Trophoblast cell (in vitro differentiated cells and primary cell): ENCODE results near the gene ADD2.

Source experiments
- DNase-seq, 2 donors: peaks; one replicate each; pipeline ENCODE4 v3.0.0-alpha.2; 2016
- H2AFZ ChIP-seq: 2 replicates; pipeline ENCODE4 v1.6.1; 2013; ENCODE audit warnings: low read length, moderate library complexity, mild to moderate bottlenecking; ENCODE audit not compliant: insufficient read depth, poor library complexity
- H2AK5ac ChIP-seq: 2 replicates; pipeline ENCODE4 v1.6.1; 2013; ENCODE audit warnings: mild to moderate bottlenecking, low read length
- H2BK120ac ChIP-seq: 2 replicates; pipeline ENCODE4 v1.6.1; 2013; ENCODE audit warnings: low read length, mild to moderate bottlenecking, moderate library complexity; ENCODE audit not compliant: insufficient read depth, poor library complexity
- H2BK12ac ChIP-seq: 2 replicates; pipeline ENCODE4 v1.6.1; 2013; ENCODE audit warnings: mild to moderate bottlenecking, low read length, moderate library complexity
- H2BK5ac ChIP-seq: 2 replicates; pipeline ENCODE4 v1.6.1; 2013; ENCODE audit warnings: low read length, low read depth, moderate library complexity, mild to moderate bottlenecking; ENCODE audit not compliant: poor library complexity
- H3K14ac ChIP-seq: 2 replicates; pipeline ENCODE4 v1.6.1; 2013; ENCODE audit warnings: mild to moderate bottlenecking, low read length
- H3K18ac ChIP-seq: 2 replicates; pipeline ENCODE4 v1.6.1; 2013; ENCODE audit warnings: mild to moderate bottlenecking, low read length
- H3K23ac ChIP-seq: 2 replicates; pipeline ENCODE4 v1.6.1; 2013; ENCODE audit warnings: low read length
- H3K27ac ChIP-seq: 2 replicates; pipeline ENCODE4 v1.5.1; 2013; ENCODE audit warnings: low read depth, mild to moderate bottlenecking, inconsistent platforms, low read length, moderate library complexity
- H3K27me3 ChIP-seq: 2 replicates; pipeline ENCODE4 v1.6.1; 2013; ENCODE audit warnings: inconsistent platforms, mild to moderate bottlenecking, low read length, moderate library complexity; ENCODE audit not compliant: insufficient read depth
- H3K36me3 ChIP-seq, 2 experiments: 1 replicate in 1 of 2; 2 replicates in 1 of 2; pipeline ENCODE4 v1.6.1; 2013; ENCODE audit warnings: low read length in 2 of 2, mild to moderate bottlenecking in 2 of 2, moderate library complexity in 1 of 2; ENCODE audit not compliant: insufficient read depth in 2 of 2, control insufficient read depth in 1 of 2
- H3K4ac ChIP-seq: 2 replicates; pipeline ENCODE4 v1.6.1; 2013; ENCODE audit warnings: low read depth, mild to moderate bottlenecking, low read length, moderate library complexity
- H3K4me1 ChIP-seq, 2 experiments: 1 replicate in 1 of 2; 2 replicates in 1 of 2; pipeline ENCODE4 v1.6.1; 2013; ENCODE audit warnings: low read length in 2 of 2, mild to moderate bottlenecking in 2 of 2, moderate library complexity in 1 of 2; ENCODE audit not compliant: insufficient read depth in 2 of 2, control insufficient read depth in 1 of 2
- H3K4me2 ChIP-seq: 2 replicates; pipeline ENCODE4 v1.6.1; 2013; ENCODE audit warnings: inconsistent platforms, mild to moderate bottlenecking, low read length, moderate library complexity
- H3K4me3 ChIP-seq: 2 replicates; pipeline ENCODE4 v1.5.1; 2013; ENCODE audit warnings: mild to moderate bottlenecking, low read depth, low read length, inconsistent platforms
- H3K79me1 ChIP-seq: one replicate; pipeline ENCODE4 v1.6.1; 2013; ENCODE audit warnings: low read length
- H3K79me2 ChIP-seq: 2 replicates; pipeline ENCODE4 v1.6.1; 2013; ENCODE audit warnings: low read length, mild to moderate bottlenecking; ENCODE audit not compliant: control insufficient read depth, insufficient read depth, poor library complexity
- H3K9ac ChIP-seq: 2 replicates; pipeline ENCODE4 v1.6.1; 2013; ENCODE audit warnings: mild to moderate bottlenecking, low read length
- H3K9me3 ChIP-seq: 2 replicates; pipeline ENCODE4 v1.6.1; 2013; ENCODE audit warnings: low read depth, mild to moderate bottlenecking, control low read depth, inconsistent platforms, low read length; ENCODE audit not compliant: insufficient read depth
- H4K12ac ChIP-seq: 2 replicates; pipeline ENCODE4 v1.6.1; 2013; ENCODE audit warnings: low read depth, mild to moderate bottlenecking, low read length, moderate library complexity
- H4K8ac ChIP-seq: 2 replicates; pipeline ENCODE4 v1.6.1; 2013; ENCODE audit warnings: low read depth, mild to moderate bottlenecking, low read length, moderate library complexity
- H4K91ac ChIP-seq: one replicate; pipeline ENCODE4 v1.6.1; 2013; ENCODE audit warnings: low read depth, mild to moderate bottlenecking, low read length, moderate library complexity
- WGBS: extraction: QIAGEN DNeasy Blood & Tissue Kit; methylation state at CpG from one replicate; pipeline ENCODE4 v1.1.7; 2013; ENCODE audit warnings: missing lambda C conversion rate; ENCODE audit not compliant: insufficient read length, insufficient coverage; ENCODE audit errors: extremely low coverage; 5-methylcytosine and 5-hydroxymethylcytosine counted together

ADD2 gene

GRCh38 chr2:70615222-70615621, 152.8 kb downstream of the ADD2 start:
- Histone ChIP-seq H3K4me2 (no peak overlapping the region), H3K79me1 (no peaks in the 10 kb centered on the region), H3K9ac (no peak overlapping the region), H2BK5ac (no peak overlapping the region), H3K4ac (no peak overlapping the region), H3K18ac (no peak overlapping the region), H3K14ac (no peak overlapping the region), H2BK12ac (no peak overlapping the region), H3K4me1 (no peaks in the 10 kb centered on the region), H4K8ac (no peak overlapping the region), H3K9me3 (no peaks in the 10 kb centered on the region), H3K36me3 (no peaks in the 10 kb centered on the region), H3K4me3 (no peak overlapping the region), H4K91ac (no peak overlapping the region), H3K27ac (no peak overlapping the region), H4K12ac (no peak overlapping the region), H2BK120ac (no peak overlapping the region), H2AK5ac (no peak overlapping the region), H2AFZ (no peak overlapping the region), H3K27me3 (no peaks in the 10 kb centered on the region), H3K79me2 (no peaks in the 10 kb centered on the region), H3K23ac (no peak overlapping the region)
- DNase-seq: no peak
- no CpG with 5 or more reads among the region's 2 CpGs for WGBS

DNA sequence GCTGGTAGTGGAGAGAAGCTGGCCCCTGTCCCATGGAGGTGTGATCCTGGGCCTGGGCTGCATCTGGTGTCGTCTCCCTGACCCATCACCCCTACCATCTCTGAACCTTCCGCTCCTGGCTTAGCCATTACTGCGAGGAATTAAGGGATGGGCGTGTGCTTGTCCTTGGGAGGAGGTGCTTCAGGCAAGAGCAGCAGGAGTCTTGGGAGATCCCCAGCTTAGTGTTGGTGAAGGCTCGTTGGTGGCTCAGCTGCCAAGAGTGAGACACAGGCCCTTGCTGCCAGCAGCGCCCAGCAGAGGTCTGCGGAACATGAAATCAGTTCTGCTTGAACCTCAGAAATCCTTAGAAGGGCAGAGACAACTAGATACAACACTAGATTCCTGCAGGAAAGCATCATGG, 154.5 kb downstream of the ADD2 start:
- no peak overlapping the region for H4K12ac ChIP-seq
- H3K4me2 ChIP-seq: no peak overlapping the region
- no peak overlapping the region for H3K4ac ChIP-seq
- no peak overlapping the region for H3K9ac ChIP-seq
- H3K27ac ChIP-seq: no peak overlapping the region
- H2BK5ac ChIP-seq: no peak overlapping the region
- H3K79me2 ChIP-seq: no peaks in the 10 kb centered on the region
- H3K4me1 ChIP-seq: no peaks in the 10 kb centered on the region
- no peak overlapping the region for H3K14ac ChIP-seq
- H3K9me3 ChIP-seq: no peaks in the 10 kb centered on the region
- no peaks in the 10 kb centered on the region for H3K27me3 ChIP-seq
- no peak overlapping the region for H2BK12ac ChIP-seq
- H4K91ac ChIP-seq: no peak overlapping the region
- H3K4me3 ChIP-seq: no peak overlapping the region
- no peaks in the 10 kb centered on the region for H3K79me1 ChIP-seq
- no peak overlapping the region for H4K8ac ChIP-seq
- no peak overlapping the region for H3K23ac ChIP-seq
- DNase-seq: no peak
- no peak overlapping the region for H3K18ac ChIP-seq
- H2AFZ ChIP-seq: no peak overlapping the region
- H3K36me3 ChIP-seq: no peaks in the 10 kb centered on the region
- H2BK120ac ChIP-seq: no peak overlapping the region
- no CpG with 5 or more reads among the region's 7 CpGs for WGBS
- no peak overlapping the region for H2AK5ac ChIP-seq

- Histone ChIP-seq H3K36me3 (no peaks in the 10 kb centered on the region), H4K8ac (no peak overlapping the region), H3K18ac (no peak overlapping the region), H3K79me2 (no peaks in the 10 kb centered on the region), H3K79me1 (no peaks in the 10 kb centered on the region), H3K4me2 (no peak overlapping the region), H3K4me1 (no peaks in the 10 kb centered on the region), H2AFZ (no peak overlapping the region), H3K4ac (no peak overlapping the region), H3K9me3 (no peaks in the 10 kb centered on the region), H2AK5ac (no peak overlapping the region), H2BK120ac (no peak overlapping the region), H2BK12ac (no peak overlapping the region), H4K12ac (no peak overlapping the region), H3K4me3 (no peak overlapping the region), H3K27ac (no peak overlapping the region), H3K14ac (no peak overlapping the region), H3K27me3 (no peaks in the 10 kb centered on the region), H4K91ac (no peak overlapping the region), H3K9ac (no peak overlapping the region), H2BK5ac (no peak overlapping the region), H3K23ac (peak overlapping the region; percentile 43)
- no peak for DNase-seq
- no CpG with 5 or more reads among the region's 3 CpGs for WGBS
Observed at GRCh38 chr2:70612574-70612973, 155.4 kb downstream of the ADD2 start.

GRCh38 chr2:70608373-70608772, 159.6 kb downstream of the ADD2 start:
- H3K79me2 ChIP-seq: no peaks in the 10 kb centered on the region
- no peak overlapping the region for H4K91ac ChIP-seq
- no peak overlapping the region for H2BK5ac ChIP-seq
- no peak overlapping the region for H3K9ac ChIP-seq
- H3K36me3 ChIP-seq: no peaks in the 10 kb centered on the region
- no peak overlapping the region for H2BK120ac ChIP-seq
- no peak overlapping the region for H3K27ac ChIP-seq
- H2BK12ac ChIP-seq: no peak overlapping the region
- no peaks in the 10 kb centered on the region for H3K27me3 ChIP-seq
- no peak overlapping the region for H3K14ac ChIP-seq
- H3K4ac ChIP-seq: no peak overlapping the region
- no peak overlapping the region for H4K8ac ChIP-seq
- H3K9me3 ChIP-seq: no peaks in the 10 kb centered on the region
- H3K18ac ChIP-seq: no peak overlapping the region
- H3K4me1 ChIP-seq: no peaks in the 10 kb centered on the region
- no CpG with 5 or more reads among the region's 6 CpGs for WGBS
- no peak overlapping the region for H3K4me2 ChIP-seq
- H2AK5ac ChIP-seq: no peak overlapping the region
- H2AFZ ChIP-seq: no peak overlapping the region
- no peak for DNase-seq
- no peak overlapping the region for H3K23ac ChIP-seq
- no peaks in the 10 kb centered on the region for H3K79me1 ChIP-seq
- no peak overlapping the region for H4K12ac ChIP-seq
- H3K4me3 ChIP-seq: no peak overlapping the region
